HG02588 (cell line): ENCODE results near the gene SLC9A4.
"Not testable (repeated sequence)": the region's sequence is repeated elsewhere in the genome, so short reads cannot be mapped to it uniquely, and the experiment has no call there.

ENCODE experiments used
- ATAC-seq: cut with Tn5 transposase; IDR thresholded peaks from one replicate; pipeline ENCODE4 v1.9.1; 2021; ENCODE audit warnings: mild to moderate bottlenecking, moderate library complexity; ENCODE audit not compliant: unreplicated experiment

Gene SLC9A4

GRCh38 chr2:102540882-102541281 lies 67.9 kb downstream of the SLC9A4 start:
- ATAC-seq: no peak

GRCh38 chr2:102544182-102544581 lies 71.2 kb downstream of the SLC9A4 start:
- no peak for ATAC-seq

GRCh38 chr2:102547462-102547861 lies 74.4 kb downstream of the SLC9A4 start:
- ATAC-seq: no peak

- no peak for ATAC-seq
Measured at GRCh38 chr2:102549027-102549426, 76.0 kb downstream of the SLC9A4 start.

- ATAC-seq: no peak
Measured at GRCh38 chr2:102550151-102550550, 77.1 kb downstream of the SLC9A4 start.

- no peak for ATAC-seq
Measured at GRCh38 chr2:102551329-102552096, 78.5 kb downstream of the SLC9A4 start.

GRCh38 chr2:102553601-102554000 lies 80.6 kb downstream of the SLC9A4 start:
- ATAC-seq: no peak

- ATAC-seq: no peak
Measured at GRCh38 chr2:102558463-102558862, 85.4 kb downstream of the SLC9A4 start.

GRCh38 chr2:102562542-102562941 lies 89.5 kb downstream of the SLC9A4 start:
- ATAC-seq: not testable (repeated sequence)

GRCh38 chr2:102575888-102576287 lies 102.9 kb downstream of the SLC9A4 start:
- ATAC-seq: no peak

- ATAC-seq: no peak
Measured at GRCh38 chr2:102578376-102578775, 105.3 kb downstream of the SLC9A4 start.

- ATAC-seq: no peak
Measured at GRCh38 chr2:102581911-102582310, 108.9 kb downstream of the SLC9A4 start.

GRCh38 chr2:102582845-102583244 lies 109.8 kb downstream of the SLC9A4 start:
- ATAC-seq: no peak
